ENCODE results near the gene BLMH. TPM values are rescaled to one million over a fixed set of nuclear protein-coding genes. Genes with fewer than 3 reads are reported as not detected.

BLMH gene
- total RNA-seq, 1 donor from 2014 or later = 60.9 TPM

- no peak overlapping the region for H3K4me3 Mint-ChIP-seq (ENCODE audit: low read depth)
- H3K27ac Mint-ChIP-seq = no peak overlapping the region
- H3K27me3 Mint-ChIP-seq = peaks cover 18% of the 10 kb centered on the region
- no peaks in the 10 kb centered on the region for H3K9me3 Mint-ChIP-seq (ENCODE audit: low read depth)
- TF ChIP-seq CTCF (IDR thresholded peaks at IDR 0.05; ENCODE audit: unreplicated experiment) = no peak
- H3K4me1 Mint-ChIP-seq (ENCODE audit: low read depth) = no peaks in the 10 kb centered on the region
- no peak for DNase-seq (ENCODE audit: low spot score, unreplicated experiment)
- H3K36me3 Mint-ChIP-seq (ENCODE audit: insufficient read depth) = no peaks in the 10 kb centered on the region
Observed at GRCh38 chr17:30211371-30211770, 80.4 kb downstream of the BLMH start.

- Mint-ChIP-seq H3K27ac (no peak overlapping the region), H3K9me3 (ENCODE audit: low read depth) (no peaks in the 10 kb centered on the region), H3K4me1 (ENCODE audit: low read depth) (no peaks in the 10 kb centered on the region), H3K27me3 (peaks cover 18% of the 10 kb centered on the region), H3K4me3 (ENCODE audit: low read depth) (no peak overlapping the region), H3K36me3 (ENCODE audit: insufficient read depth) (no peaks in the 10 kb centered on the region)
- no peak for DNase-seq (ENCODE audit: low spot score, unreplicated experiment)
- TF ChIP-seq CTCF (IDR thresholded peaks at IDR 0.05; ENCODE audit: unreplicated experiment) = no peak
Observed at GRCh38 chr17:30210901-30211300, 80.8 kb downstream of the BLMH start.

- Mint-ChIP-seq H3K4me3 (ENCODE audit: low read depth) (no peak overlapping the region), H3K27me3 (peaks cover 18% of the 10 kb centered on the region), H3K36me3 (ENCODE audit: insufficient read depth) (no peaks in the 10 kb centered on the region), H3K9me3 (ENCODE audit: low read depth) (no peaks in the 10 kb centered on the region), H3K27ac (no peak overlapping the region), H3K4me1 (ENCODE audit: low read depth) (no peaks in the 10 kb centered on the region)
- no peak for TF ChIP-seq CTCF (IDR thresholded peaks at IDR 0.05; ENCODE audit: unreplicated experiment)
- no peak for DNase-seq (ENCODE audit: low spot score, unreplicated experiment)
Observed at GRCh38 chr17:30210366-30210765, 81.4 kb downstream of the BLMH start.

- H3K36me3 Mint-ChIP-seq (ENCODE audit: insufficient read depth) = no peaks in the 10 kb centered on the region
- peaks cover 18% of the 10 kb centered on the region for H3K27me3 Mint-ChIP-seq
- DNase-seq (ENCODE audit: low spot score, unreplicated experiment) = no peak
- no peaks in the 10 kb centered on the region for H3K9me3 Mint-ChIP-seq (ENCODE audit: low read depth)
- no peak overlapping the region for H3K4me3 Mint-ChIP-seq (ENCODE audit: low read depth)
- no peaks in the 10 kb centered on the region for H3K4me1 Mint-ChIP-seq (ENCODE audit: low read depth)
- TF ChIP-seq CTCF (IDR thresholded peaks at IDR 0.05; ENCODE audit: unreplicated experiment) = no peak
- no peak overlapping the region for H3K27ac Mint-ChIP-seq
Observed at GRCh38 chr17:30209930-30210329, 81.8 kb downstream of the BLMH start.

GRCh38 chr17:30208214-30208613 is 83.5 kb downstream of the BLMH start:
- no peak for DNase-seq (ENCODE audit: low spot score, unreplicated experiment)
- no peak overlapping the region for H3K27ac Mint-ChIP-seq
- H3K4me1 Mint-ChIP-seq (ENCODE audit: low read depth) = no peaks in the 10 kb centered on the region
- no peaks in the 10 kb centered on the region for H3K9me3 Mint-ChIP-seq (ENCODE audit: low read depth)
- TF ChIP-seq CTCF (IDR thresholded peaks at IDR 0.05; ENCODE audit: unreplicated experiment) = no peak
- H3K4me3 Mint-ChIP-seq (ENCODE audit: low read depth) = no peak overlapping the region
- H3K27me3 Mint-ChIP-seq = peaks cover 18% of the 10 kb centered on the region
- no peaks in the 10 kb centered on the region for H3K36me3 Mint-ChIP-seq (ENCODE audit: insufficient read depth)

All from progenitor cell of endocrine pancreas (in vitro differentiated cells).